ENCODE measurements around the gene PATE2. TPM values are rescaled to one million over a fixed set of nuclear protein-coding genes. Genes with fewer than 3 reads are reported as not detected.

PATE2 gene
- total and polyA plus RNA-seq, 2 of the 4 experiments (the other 2 are of a cell fraction): not detected

DNA sequence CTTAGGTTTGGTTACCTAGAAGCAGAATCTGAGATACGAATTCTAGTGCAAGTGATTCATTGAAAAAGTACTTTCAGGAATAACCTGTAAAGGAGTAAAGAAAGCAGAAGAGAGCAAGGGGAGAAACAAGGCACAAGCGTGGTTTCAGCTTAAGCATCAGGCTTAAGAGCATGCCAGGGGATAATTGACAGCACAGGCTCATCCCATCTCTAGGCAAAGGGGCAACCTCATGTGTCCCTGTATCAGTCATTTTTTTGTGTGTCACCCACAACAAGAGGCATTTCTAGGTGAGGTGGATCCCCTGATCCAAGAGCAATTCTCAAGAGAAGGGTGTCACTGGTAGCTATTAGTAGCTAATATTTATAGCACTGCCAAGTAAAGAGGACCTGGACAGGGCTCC is 8.0 kb downstream of the PATE2 start:
- no peak overlapping the region for H2AFZ ChIP-seq (replicated peaks; ENCODE audit: low read length, poor library complexity)
- no peak overlapping the region for H3K27ac ChIP-seq (ENCODE audit: insufficient read depth, low read length)
- intact Hi-C loops (cut with micrococcal nuclease): no loop called here
- H3K14ac ChIP-seq (replicated peaks; ENCODE audit: low read depth, low read length): no peak overlapping the region
- no peaks in the 10 kb centered on the region for H3K4me1 ChIP-seq (ENCODE audit: control insufficient read depth, insufficient read depth, low read length)
- CTCF ChIA-PET: no interaction called here
- no TSS peak for BruUV-seq (replicated peaks)
- no peak for DNase-seq
- H3K23ac ChIP-seq (ENCODE audit: low read depth, low read length): no peak overlapping the region
- no peaks in the 10 kb centered on the region for H3K9me3 ChIP-seq (ENCODE audit: control insufficient read depth, insufficient read depth, low read length)
- H2AK5ac ChIP-seq (ENCODE audit: low read depth, low read length): no peak overlapping the region
- in situ Hi-C loops (cut with MboI; ENCODE audit: low sequenced_read_pairs): no loop called here
- H3K18ac ChIP-seq (ENCODE audit: low read depth, low read length): no peak overlapping the region
- no peak overlapping the region for H2BK20ac ChIP-seq (ENCODE audit: low read depth, low read length)
- no peak overlapping the region for H3K9ac ChIP-seq (ENCODE audit: low read depth, low read length)
- no peaks in the 10 kb centered on the region for H3K36me3 ChIP-seq (ENCODE audit: control insufficient read depth, insufficient read depth, low read length)
- H2BK120ac ChIP-seq (ENCODE audit: low read depth, low read length): no peak overlapping the region
- H3K56ac ChIP-seq (ENCODE audit: extremely low read depth, insufficient read depth, low read length): no peak overlapping the region
- H3K9me1 ChIP-seq (ENCODE audit: insufficient read depth, low read length): no peaks in the 10 kb centered on the region
- no peak overlapping the region for H2BK15ac ChIP-seq (ENCODE audit: low read depth, low read length)
- H4K20me1 ChIP-seq (ENCODE audit: insufficient read depth, low read length): no peaks in the 10 kb centered on the region
- dilution Hi-C loops (cut with HindIII; ENCODE audit: low sequenced_read_pairs, unreplicated experiment): no loop called here
- H3K4me2 ChIP-seq (ENCODE audit: low read depth, low read length): no peak overlapping the region
- TF ChIP-seq, protein P1, sequence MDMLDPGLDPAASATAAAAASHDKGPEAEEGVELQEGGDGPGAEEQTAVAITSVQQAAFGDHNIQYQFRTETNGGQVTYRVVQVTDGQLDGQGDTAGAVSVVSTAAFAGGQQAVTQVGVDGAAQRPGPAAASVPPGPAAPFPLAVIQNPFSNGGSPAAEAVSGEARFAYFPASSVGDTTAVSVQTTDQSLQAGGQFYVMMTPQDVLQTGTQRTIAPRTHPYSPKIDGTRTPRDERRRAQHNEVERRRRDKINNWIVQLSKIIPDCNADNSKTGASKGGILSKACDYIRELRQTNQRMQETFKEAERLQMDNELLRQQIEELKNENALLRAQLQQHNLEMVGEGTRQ (IDR thresholded peaks at IDR 0.05; ENCODE audit: low read depth, low read length): no peak
- TF ChIP-seq POLR2A (IDR thresholded peaks at IDR 0.05; ENCODE audit: low read depth, low read length): no peak
- TF ChIP-seq, protein P2, sequence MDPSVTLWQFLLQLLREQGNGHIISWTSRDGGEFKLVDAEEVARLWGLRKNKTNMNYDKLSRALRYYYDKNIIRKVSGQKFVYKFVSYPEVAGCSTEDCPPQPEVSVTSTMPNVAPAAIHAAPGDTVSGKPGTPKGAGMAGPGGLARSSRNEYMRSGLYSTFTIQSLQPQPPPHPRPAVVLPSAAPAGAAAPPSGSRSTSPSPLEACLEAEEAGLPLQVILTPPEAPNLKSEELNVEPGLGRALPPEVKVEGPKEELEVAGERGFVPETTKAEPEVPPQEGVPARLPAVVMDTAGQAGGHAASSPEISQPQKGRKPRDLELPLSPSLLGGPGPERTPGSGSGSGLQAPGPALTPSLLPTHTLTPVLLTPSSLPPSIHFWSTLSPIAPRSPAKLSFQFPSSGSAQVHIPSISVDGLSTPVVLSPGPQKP (IDR thresholded peaks at IDR 0.05; ENCODE audit: borderline replicate concordance, low read depth, low read length): no peak
- no peak overlapping the region for H3K4me3 ChIP-seq (ENCODE audit: insufficient read depth, low read depth, low read length)
- H2BK5ac ChIP-seq (ENCODE audit: low read depth, low read length, poor library complexity, severe bottlenecking): no peak overlapping the region
- H3K27me3 ChIP-seq (ENCODE audit: control insufficient read depth, insufficient read depth, low read length): no peaks in the 10 kb centered on the region; the same call in 1 of the 2 replicates
- H4K91ac ChIP-seq (ENCODE audit: insufficient read depth, low read depth, low read length): no peak overlapping the region
- POLR2A ChIA-PET (ENCODE audit: unreplicated experiment): no interaction called here
- no peak overlapping the region for H2AK9ac ChIP-seq (replicated peaks; ENCODE audit: low read depth, low read length, poor library complexity)
- H4K8ac ChIP-seq (ENCODE audit: low read depth in 2 of 2, low read length in 2 of 2): no peak overlapping the region
- H3K79me1 ChIP-seq (ENCODE audit: low read depth in 1 of 2, low read length in 2 of 2): no peaks in the 10 kb centered on the region
- no peak overlapping the region for H3K4ac ChIP-seq (ENCODE audit: low read depth, low read length)
- H4K5ac ChIP-seq (ENCODE audit: low read depth, low read length): no peak overlapping the region
- WGBS, 2 experiments (ENCODE audit: extremely low coverage in 2 of 2, insufficient read length in 1 of 2): 57% methylated on average over 1 of the region's 2 CpGs; no CpG with 5 or more reads in 1 of the 2 experiments
- no peak for ATAC-seq (ENCODE audit: low read depth)
